NCI-H1092 (cell line): ENCODE results near the gene DCPS.
"Not testable (repeated sequence)": the region's sequence is repeated elsewhere in the genome, so short reads cannot be mapped to it uniquely, and the experiment has no call there.

Experiments
- DNase-seq: peaks from one replicate; lab custom pipeline; 2025; lab: John Stamatoyannopoulos, UW

The DCPS gene

DNA sequence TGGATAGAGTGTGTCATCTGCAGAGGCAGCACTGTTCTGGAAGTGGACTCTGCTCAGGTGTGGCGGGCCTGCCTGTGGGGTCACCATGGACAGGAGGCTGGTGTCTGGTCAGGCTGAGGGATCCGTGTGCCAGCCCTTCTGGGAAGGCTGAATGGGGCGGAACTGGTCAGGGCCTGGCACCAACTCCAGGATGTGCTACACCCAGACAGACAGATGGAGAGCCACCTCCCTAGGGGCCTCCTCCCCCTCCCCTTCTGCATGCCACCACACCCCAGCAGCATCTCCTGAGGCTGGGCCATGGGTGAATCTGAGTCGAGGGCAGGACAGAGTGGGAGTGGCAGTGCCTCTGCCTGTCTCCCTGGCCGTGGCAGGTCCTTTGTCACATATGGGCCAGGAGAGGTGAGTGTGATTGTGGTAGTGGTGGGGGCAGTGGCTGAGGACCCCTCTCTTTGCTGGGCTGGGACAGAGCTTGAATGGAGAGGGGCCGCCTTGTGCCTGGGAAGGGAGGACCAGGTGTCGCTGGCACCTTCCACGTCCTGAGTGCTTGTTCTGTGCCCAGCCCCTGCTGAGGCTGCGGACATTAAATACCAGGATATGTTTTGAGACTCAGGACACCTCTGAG lies 80.7 kb downstream of the DCPS start:
- DNase-seq, result no peak

DNA sequence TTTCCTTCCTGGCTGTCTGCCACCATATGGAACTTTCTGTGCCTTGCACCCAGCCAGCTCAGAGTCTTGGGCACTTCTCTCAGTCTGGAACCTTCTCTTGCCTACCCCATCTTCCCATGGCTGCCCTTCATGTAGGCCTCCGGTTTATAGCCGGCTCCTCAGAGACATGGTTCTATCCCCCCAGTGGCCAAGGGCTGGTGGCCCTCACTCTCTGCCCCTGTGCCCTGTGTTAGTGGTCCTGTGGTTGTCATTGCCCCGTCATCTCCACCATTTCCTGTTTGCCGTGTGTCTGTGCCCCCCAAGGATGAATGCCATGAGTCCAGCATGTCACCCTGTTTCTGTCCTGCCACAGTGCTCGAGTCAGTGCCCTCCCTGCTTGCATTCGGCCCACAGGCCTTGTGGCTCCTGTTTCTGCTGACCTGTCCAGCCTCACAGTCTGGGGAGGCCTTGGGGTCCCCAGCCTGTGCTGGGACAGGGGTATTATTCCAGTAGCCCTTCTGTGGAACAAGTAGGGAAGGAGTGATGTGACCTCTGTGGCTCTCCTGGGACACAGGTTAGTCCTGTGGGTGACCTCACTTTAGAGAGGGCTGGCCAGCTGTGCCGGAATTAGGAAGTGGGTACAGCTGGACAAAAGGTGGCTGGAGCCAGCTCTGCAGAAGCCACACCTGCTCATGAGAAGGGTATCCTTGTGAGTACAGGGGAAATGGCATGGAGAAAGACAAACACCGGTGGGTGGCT lies 82.3 kb downstream of the DCPS start:
- DNase-seq, result peak; percentile 65

DNA sequence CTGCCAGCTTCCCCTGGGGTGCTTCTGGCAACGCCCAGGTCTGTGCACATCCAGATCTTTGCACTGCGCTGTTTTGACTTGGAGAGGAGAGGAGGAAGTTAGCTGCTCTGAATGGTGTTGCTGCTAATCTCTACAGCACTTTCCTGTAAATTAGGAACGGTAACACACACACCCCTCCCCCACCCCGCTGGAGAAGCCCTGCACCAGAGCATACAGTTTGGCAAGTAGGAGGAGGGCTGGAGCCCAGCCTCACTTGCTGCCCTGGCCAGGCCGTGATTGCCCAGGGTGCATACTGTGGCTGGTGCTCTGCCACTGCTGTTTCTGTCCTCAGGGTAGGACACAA lies 82.8 kb downstream of the DCPS start:
- DNase-seq, result not testable (repeated sequence)

DNA sequence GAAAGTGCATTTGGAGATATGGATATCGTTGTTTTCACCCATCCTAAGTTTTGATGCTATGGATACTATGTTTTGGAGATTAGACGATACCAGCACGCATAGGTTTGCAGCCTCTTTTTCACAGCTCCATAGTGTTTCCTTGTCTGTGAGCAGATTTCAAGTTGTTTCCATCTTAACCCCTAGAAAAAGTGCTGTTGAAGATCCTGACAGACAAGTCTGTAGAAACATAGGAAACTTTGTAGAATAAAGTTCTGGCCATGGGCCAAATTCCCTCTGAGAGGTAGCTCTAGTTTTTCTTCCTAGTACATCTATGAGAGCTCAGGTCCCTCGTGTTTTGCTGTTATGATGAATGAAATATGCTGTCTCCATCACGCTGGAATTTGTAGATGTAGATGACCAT lies 84.0 kb downstream of the DCPS start:
- no peak for DNase-seq

DNA sequence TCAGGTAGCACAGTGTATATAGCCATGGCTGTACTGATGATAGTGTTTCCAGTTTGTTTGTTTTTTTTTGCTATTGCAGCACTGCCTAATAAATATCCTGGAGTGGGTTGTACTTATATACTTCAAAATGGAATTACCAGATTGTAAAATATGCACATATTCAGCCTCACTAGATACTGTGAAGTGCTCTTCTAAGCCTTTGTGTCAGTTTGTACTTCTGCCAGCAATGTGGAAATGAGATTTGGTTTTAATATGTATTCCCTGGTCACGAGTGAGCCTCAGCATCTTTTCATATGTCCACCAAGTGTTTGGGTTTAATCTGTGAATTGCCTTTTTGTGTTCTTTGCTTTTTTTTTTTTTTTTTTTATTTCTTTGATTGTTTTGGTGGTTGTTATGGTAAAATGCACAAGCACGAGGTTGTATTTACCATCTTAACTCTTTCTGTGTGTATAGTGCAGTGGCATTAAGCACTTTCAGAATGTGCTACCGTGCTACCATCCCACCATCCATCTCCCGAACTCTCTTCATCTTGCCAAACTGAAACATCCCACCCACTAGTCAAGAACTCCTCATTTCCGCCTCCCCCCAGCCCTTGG lies 86.5 kb downstream of the DCPS start:
- DNase-seq, result no peak

DNA sequence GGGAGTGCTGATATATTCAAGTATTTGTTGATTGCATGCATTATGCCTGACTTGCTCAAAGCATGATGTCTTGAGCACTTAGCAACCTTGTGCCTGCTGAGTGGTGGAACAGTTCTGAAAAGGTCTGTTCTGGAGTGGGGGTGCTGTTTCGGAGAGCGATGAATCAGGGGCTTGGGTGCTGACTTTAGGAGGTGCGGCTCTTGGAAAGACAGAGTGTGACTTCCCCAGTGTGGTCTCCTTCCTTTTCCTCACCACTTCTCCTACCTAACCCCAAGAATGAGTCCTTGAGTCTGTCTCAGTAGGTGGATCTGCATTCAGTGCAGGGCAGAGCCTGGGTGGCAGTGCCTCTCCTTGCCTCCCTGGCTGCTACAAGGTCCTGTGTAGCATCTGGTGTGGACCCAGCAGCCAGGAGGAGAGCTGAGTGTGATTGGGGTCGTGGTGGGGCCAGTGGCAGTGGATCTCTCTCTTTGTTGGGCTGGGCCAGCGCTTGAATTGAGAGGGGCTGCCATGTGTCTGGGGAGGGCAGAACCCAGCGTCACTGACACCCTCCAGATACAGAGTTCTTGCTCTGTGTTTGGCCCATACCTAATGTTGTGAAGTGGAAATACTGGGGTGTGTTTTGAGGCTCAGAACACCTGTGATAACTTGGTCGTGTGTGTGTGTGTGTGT lies 87.6 kb downstream of the DCPS start:
- DNase-seq, result no peak

DNA sequence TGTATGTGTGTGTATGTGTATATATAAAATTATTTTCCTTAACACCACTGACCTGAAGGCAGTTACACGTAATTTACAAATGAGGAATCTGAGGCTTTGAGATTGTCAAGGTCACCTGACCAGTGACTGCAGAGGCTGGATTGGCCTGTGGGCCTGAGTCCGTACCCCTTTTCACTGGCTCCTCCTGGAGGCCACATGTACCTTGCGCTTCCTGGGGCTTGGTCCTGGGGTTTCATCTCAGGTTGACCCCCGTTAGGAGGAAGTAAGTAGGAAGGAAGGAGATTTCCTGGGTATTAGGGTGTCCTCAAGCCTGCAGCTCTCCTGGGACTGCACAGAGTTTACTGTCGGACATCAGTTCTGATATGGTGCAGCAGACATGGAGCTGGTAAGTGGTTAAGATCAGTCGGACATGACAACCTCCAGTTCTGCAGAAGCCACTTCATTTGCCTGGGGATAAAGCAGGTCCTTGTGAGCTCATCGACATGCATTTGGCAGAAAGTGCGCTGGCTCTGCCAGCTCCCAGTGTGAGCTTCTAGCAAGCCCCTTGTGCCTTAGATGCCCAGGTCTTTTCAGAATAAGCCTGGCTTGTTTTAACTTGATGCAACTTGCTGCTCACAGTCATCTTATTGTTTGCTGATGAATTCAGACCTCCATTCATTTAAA lies 88.2 kb downstream of the DCPS start:
- DNase-seq, result no peak

DNA sequence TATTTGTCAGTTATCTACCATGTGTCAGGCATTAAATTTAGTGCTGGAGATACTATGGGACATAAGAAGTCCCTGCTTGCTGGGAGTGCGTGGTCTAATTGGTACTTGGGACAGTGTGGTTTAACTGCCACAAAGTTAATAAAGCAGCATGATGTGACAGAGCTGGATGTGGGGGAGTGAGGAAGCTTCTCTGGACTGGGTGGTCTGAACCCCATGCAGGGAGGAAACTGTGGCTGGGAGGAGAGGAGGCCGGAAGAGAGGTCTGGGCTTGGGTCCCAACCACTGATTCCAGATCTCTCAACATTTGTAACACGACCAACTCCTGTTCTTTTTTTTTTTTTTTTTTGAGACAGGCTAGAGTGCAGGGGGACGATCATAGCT lies 88.8 kb downstream of the DCPS start:
- DNase-seq, result no peak

DNA sequence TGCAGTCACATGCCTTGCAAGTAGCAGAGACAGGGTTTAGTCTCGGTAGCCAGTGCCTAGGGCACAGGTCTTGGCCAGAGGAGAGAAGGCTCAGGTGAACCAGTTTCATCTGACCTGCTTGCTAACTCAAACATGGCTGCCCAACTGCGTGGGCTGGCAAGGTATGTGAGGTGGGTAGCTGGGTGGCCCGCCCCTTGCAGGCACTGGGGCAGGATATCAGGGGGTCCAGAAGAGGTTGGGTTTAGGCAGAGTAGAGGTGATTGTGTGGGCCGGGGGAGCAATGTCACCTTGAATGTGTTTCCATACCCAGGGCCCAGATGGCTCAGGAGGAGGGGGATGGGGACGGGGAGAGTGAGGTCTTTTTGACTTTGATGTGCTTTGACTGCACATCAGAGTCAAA lies 89.3 kb downstream of the DCPS start:
- no peak for DNase-seq

DNA sequence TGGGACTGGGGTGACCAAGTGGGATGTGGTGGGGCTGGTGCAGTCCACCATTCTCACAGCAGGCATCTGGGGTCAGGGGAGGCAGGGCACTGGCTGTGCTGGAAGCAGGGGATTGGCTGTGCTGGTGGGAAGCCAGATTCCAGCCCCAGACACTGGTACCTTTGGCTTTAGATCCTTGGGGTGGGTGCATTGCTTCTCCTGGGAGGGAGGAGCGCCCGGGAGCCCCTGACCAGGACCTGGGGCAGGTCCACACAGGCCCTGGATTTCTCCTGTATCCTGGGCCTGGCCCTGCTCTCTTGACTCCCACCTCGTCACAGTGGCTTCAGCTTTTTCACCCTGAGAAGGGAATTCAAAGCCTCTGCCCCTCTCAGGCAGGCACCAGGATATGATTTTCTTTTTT lies 90.2 kb downstream of the DCPS start:
- no peak for DNase-seq

DNA sequence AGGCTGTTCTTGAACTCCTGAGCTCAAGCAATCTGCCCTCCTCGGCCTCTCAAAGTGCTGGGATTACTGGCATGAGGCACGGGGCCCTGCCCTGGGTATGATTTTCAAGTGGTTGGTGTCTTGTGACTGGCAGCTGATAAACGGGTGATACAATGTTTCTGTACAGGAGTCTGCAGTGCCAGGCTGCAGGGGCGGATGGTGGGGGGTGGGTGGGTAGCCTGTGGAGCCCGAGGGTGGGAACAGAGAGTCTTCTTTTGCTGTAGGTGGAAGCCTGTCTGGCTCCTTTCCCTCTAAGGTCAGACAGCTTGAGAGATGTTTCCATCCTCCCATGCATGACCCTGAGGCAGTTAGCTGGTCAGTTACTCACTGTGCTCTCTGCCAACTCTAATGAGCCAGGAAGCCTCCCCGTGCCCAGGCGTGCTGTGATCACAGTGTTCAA lies 90.8 kb downstream of the DCPS start:
- not testable (repeated sequence) for DNase-seq
